ENCODE results near the gene KHDC1.
A peak's percentile ranks its signal among the peaks of the same experiment; 100 is the strongest.
"Not testable (repeated sequence)": the region's sequence is repeated elsewhere in the genome, so short reads cannot be mapped to it uniquely, and the experiment has no call there.

KHDC1 gene, protein sequence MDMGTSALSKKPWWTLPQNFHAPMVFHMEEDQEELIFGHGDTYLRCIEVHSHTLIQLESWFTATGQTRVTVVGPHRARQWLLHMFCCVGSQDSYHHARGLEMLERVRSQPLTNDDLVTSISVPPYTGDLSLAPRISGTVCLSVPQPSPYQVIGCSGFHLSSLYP

GRCh38 chr6:73262671-73263569, at the start of gene KHDC1:
Gene KHDC1 (minus strand): TSS chr6:73263196. CDS start chr6:73242517, 20,679 bp downstream.
- Histone ChIP-seq H3K4me3 (ENCODE audit: low read length in 2 of 2) (peak within 1 kb of the TSS; percentile 76 to 81), H3K36me3 (ENCODE audit: control insufficient read depth in 2 of 2, insufficient read depth in 2 of 2, low read length in 2 of 2) (no peaks in the 10 kb centered on the region), H3K27me3 (ENCODE audit: control insufficient read depth in 2 of 2, insufficient read depth in 2 of 2, low read length in 2 of 2) (no peaks in the 10 kb centered on the region), H3K9ac (ENCODE audit: low read depth in 1 of 2, low read length in 2 of 2) (peak within 1 kb of the TSS; percentile 47 to 56), H3K4me1 (ENCODE audit: control insufficient read depth in 2 of 2, insufficient read depth in 2 of 2, low read length in 2 of 2) (peaks cover 0 to 4% of the 10 kb centered on the region in 2 donors), H3K9me3 (ENCODE audit: control insufficient read depth in 2 of 2, low read length in 2 of 2) (no peaks in the 10 kb centered on the region), H3K27ac (ENCODE audit: low read depth in 2 of 2, low read length in 2 of 2) (no peak within 1 kb of the TSS)

GRCh38 chr6:73310503-73310845, 47.5 kb upstream of the KHDC1 start:
- H3K36me3 ChIP-seq (ENCODE audit: control insufficient read depth in 2 of 2, insufficient read depth in 2 of 2, low read length in 2 of 2); H3K27me3 ChIP-seq (ENCODE audit: control insufficient read depth in 2 of 2, insufficient read depth in 2 of 2, low read length in 2 of 2); H3K4me1 ChIP-seq (ENCODE audit: control insufficient read depth in 2 of 2, insufficient read depth in 2 of 2, low read length in 2 of 2); H3K9me3 ChIP-seq (ENCODE audit: control insufficient read depth in 2 of 2, low read length in 2 of 2); H3K27ac ChIP-seq (ENCODE audit: low read depth in 2 of 2, low read length in 2 of 2): not testable (repeated sequence)
- Histone ChIP-seq H3K9ac (ENCODE audit: low read depth in 1 of 2, low read length in 2 of 2) (peak overlapping the region in 1 of 2 donors; percentile 76), H3K4me3 (ENCODE audit: low read length in 2 of 2) (peak overlapping the region; percentile 71 to 92)

DNA sequence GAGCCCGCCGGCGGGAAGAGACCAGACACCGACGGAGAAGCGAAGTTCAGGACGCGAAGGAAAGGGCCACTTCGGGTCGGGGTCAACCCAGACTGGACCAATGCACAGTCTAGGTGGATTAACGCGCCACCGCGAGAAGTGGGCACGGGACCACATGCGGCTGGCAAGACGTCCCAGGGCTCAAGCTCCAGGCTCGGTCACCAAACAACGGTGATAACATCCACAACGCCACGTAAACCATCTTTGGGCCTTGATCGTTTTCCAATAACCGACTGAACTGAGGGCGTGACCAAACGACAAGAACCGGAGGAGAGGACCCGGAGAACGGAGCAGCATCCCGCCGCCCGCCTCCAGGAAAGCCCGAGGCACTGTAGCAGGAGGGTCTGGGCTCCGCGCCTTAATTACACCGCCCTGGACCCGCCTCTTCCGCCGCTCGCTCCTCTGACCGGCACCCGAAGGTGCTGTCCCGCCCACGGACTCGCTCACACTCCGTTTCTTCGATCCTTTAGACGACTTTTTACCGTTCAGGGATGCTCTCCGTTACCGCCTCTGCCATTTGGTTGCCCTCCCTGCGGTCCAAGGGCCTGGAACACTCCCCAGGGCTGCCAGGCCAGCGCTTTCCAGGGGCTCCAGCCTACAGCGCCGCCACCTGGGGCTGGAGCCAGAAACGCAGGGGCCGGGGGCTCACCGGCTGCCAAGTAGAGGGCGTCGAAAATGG, 46.9 kb upstream of the KHDC1 start:
- H3K4me1 ChIP-seq (ENCODE audit: control insufficient read depth in 2 of 2, insufficient read depth in 2 of 2, low read length in 2 of 2) = no peaks in the 10 kb centered on the region
- no peaks in the 10 kb centered on the region for H3K9me3 ChIP-seq (ENCODE audit: control insufficient read depth in 2 of 2, low read length in 2 of 2)
- H3K4me3 ChIP-seq (ENCODE audit: low read length in 2 of 2) = peak overlapping the region; percentile 71 to 92
- no peak overlapping the region for H3K27ac ChIP-seq (ENCODE audit: low read depth in 2 of 2, low read length in 2 of 2)
- peaks cover 0 to 2% of the 10 kb centered on the region in 2 donors for H3K27me3 ChIP-seq (ENCODE audit: control insufficient read depth in 2 of 2, insufficient read depth in 2 of 2, low read length in 2 of 2)
- H3K36me3 ChIP-seq (ENCODE audit: control insufficient read depth in 2 of 2, insufficient read depth in 2 of 2, low read length in 2 of 2) = no peaks in the 10 kb centered on the region
- peak overlapping the region; percentile 54 to 76 for H3K9ac ChIP-seq (ENCODE audit: low read depth in 1 of 2, low read length in 2 of 2)

DNA sequence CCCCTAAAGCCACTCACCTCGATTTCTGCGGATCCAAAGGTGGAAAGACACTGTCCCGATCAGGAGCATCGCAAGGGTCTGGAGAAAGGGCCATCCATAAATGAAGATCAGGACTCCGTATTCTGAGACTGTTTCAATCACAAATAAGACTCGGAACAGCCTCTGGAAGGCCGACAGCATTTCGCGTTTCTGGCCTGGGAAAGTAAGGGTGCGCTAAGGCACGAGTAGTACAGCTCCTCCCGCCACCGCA, 46.5 kb upstream of the KHDC1 start:
- H3K27ac ChIP-seq (ENCODE audit: low read depth in 2 of 2, low read length in 2 of 2) = no peak overlapping the region
- no peaks in the 10 kb centered on the region for H3K9me3 ChIP-seq (ENCODE audit: control insufficient read depth in 2 of 2, low read length in 2 of 2)
- H3K9ac ChIP-seq (ENCODE audit: low read depth in 1 of 2, low read length in 2 of 2) = peak overlapping the region; percentile 54 to 60
- H3K4me1 ChIP-seq (ENCODE audit: control insufficient read depth in 2 of 2, insufficient read depth in 2 of 2, low read length in 2 of 2) = no peaks in the 10 kb centered on the region
- H3K36me3 ChIP-seq (ENCODE audit: control insufficient read depth in 2 of 2, insufficient read depth in 2 of 2, low read length in 2 of 2) = no peaks in the 10 kb centered on the region
- H3K27me3 ChIP-seq (ENCODE audit: control insufficient read depth in 2 of 2, insufficient read depth in 2 of 2, low read length in 2 of 2) = no peaks in the 10 kb centered on the region
- peak overlapping the region; percentile 71 to 92 for H3K4me3 ChIP-seq (ENCODE audit: low read length in 2 of 2)

DNA sequence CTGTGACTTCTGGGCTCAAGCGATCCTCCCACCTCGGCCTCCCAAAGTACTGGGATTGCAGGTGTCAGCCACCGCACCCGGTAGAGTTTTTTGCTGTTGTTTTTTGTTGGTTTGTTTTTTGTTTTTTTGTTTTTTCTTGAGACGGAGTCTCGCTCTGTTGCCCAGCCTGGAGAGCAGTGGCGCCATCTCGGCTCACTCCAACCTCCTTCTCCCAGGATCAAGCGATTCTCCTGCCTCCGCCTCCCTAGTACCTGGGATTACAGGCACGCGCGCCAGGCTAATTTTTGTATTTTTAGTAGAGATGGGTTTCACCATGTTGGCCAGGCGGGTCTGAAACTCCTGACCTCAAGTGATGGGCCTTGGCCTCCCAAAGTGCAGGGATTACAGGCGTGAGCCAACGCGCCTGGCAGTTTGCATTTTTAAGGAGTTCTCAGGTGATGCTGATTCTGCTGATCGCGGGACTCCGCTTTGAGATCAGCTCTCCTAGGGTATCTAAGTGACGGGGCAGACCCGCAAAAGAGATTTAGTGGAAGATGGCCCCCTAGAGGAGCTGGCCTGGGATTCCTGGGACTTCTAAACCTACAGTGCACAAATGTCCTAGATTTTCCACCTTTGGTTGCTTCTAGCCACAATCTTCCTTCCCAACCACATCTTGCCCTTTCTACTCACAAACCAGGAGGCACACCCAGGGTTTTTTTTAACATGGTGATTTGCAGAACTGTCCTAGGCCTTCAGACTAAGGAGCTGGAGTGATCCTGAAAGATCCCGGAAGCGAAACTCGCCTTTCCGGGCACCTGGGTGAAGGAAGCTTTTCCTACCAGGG, 45.9 kb upstream of the KHDC1 start:
- H3K27me3 ChIP-seq (ENCODE audit: control insufficient read depth in 2 of 2, insufficient read depth in 2 of 2, low read length in 2 of 2) = no peaks in the 10 kb centered on the region
- H3K27ac ChIP-seq (ENCODE audit: low read depth in 2 of 2, low read length in 2 of 2) = no peak overlapping the region
- H3K4me3 ChIP-seq (ENCODE audit: low read length in 2 of 2) = peak overlapping the region; percentile 71 to 92
- no peaks in the 10 kb centered on the region for H3K36me3 ChIP-seq (ENCODE audit: control insufficient read depth in 2 of 2, insufficient read depth in 2 of 2, low read length in 2 of 2)
- H3K4me1 ChIP-seq (ENCODE audit: control insufficient read depth in 2 of 2, insufficient read depth in 2 of 2, low read length in 2 of 2) = no peaks in the 10 kb centered on the region
- peak overlapping the region in 1 of 2 donors; percentile 47 for H3K9ac ChIP-seq (ENCODE audit: low read depth in 1 of 2, low read length in 2 of 2)
- no peaks in the 10 kb centered on the region for H3K9me3 ChIP-seq (ENCODE audit: control insufficient read depth in 2 of 2, low read length in 2 of 2)

- H3K9me3 ChIP-seq (ENCODE audit: control insufficient read depth in 2 of 2, low read length in 2 of 2); H3K27ac ChIP-seq (ENCODE audit: low read depth in 2 of 2, low read length in 2 of 2); H3K9ac ChIP-seq (ENCODE audit: low read depth in 1 of 2, low read length in 2 of 2); H3K4me1 ChIP-seq (ENCODE audit: control insufficient read depth in 2 of 2, insufficient read depth in 2 of 2, low read length in 2 of 2); H3K27me3 ChIP-seq (ENCODE audit: control insufficient read depth in 2 of 2, insufficient read depth in 2 of 2, low read length in 2 of 2); H3K4me3 ChIP-seq (ENCODE audit: low read length in 2 of 2); H3K36me3 ChIP-seq (ENCODE audit: control insufficient read depth in 2 of 2, insufficient read depth in 2 of 2, low read length in 2 of 2): not testable (repeated sequence)
Measured at GRCh38 chr6:73303773-73304172, 40.8 kb upstream of the KHDC1 start.

GRCh38 chr6:73302339-73302738, 39.3 kb upstream of the KHDC1 start:
- no peaks in the 10 kb centered on the region for H3K9me3 ChIP-seq (ENCODE audit: control insufficient read depth in 2 of 2, low read length in 2 of 2)
- H3K4me1 ChIP-seq (ENCODE audit: control insufficient read depth in 2 of 2, insufficient read depth in 2 of 2, low read length in 2 of 2) = no peaks in the 10 kb centered on the region
- no peaks in the 10 kb centered on the region for H3K27me3 ChIP-seq (ENCODE audit: control insufficient read depth in 2 of 2, insufficient read depth in 2 of 2, low read length in 2 of 2)
- H3K9ac ChIP-seq (ENCODE audit: low read depth in 1 of 2, low read length in 2 of 2) = no peak overlapping the region
- H3K4me3 ChIP-seq (ENCODE audit: low read length in 2 of 2) = no peak overlapping the region
- no peak overlapping the region for H3K27ac ChIP-seq (ENCODE audit: low read depth in 2 of 2, low read length in 2 of 2)
- H3K36me3 ChIP-seq (ENCODE audit: control insufficient read depth in 2 of 2, insufficient read depth in 2 of 2, low read length in 2 of 2) = no peaks in the 10 kb centered on the region

- Histone ChIP-seq H3K36me3 (ENCODE audit: control insufficient read depth in 2 of 2, insufficient read depth in 2 of 2, low read length in 2 of 2) (no peaks in the 10 kb centered on the region), H3K9ac (ENCODE audit: low read depth in 1 of 2, low read length in 2 of 2) (no peak overlapping the region), H3K27ac (ENCODE audit: low read depth in 2 of 2, low read length in 2 of 2) (no peak overlapping the region), H3K4me3 (ENCODE audit: low read length in 2 of 2) (peak overlapping the region in 1 of 2 donors; percentile 55), H3K4me1 (ENCODE audit: control insufficient read depth in 2 of 2, insufficient read depth in 2 of 2, low read length in 2 of 2) (no peaks in the 10 kb centered on the region), H3K9me3 (ENCODE audit: control insufficient read depth in 2 of 2, low read length in 2 of 2) (no peaks in the 10 kb centered on the region), H3K27me3 (ENCODE audit: control insufficient read depth in 2 of 2, insufficient read depth in 2 of 2, low read length in 2 of 2) (no peaks in the 10 kb centered on the region)
Measured at GRCh38 chr6:73299151-73299971, 36.4 kb upstream of the KHDC1 start.

DNA sequence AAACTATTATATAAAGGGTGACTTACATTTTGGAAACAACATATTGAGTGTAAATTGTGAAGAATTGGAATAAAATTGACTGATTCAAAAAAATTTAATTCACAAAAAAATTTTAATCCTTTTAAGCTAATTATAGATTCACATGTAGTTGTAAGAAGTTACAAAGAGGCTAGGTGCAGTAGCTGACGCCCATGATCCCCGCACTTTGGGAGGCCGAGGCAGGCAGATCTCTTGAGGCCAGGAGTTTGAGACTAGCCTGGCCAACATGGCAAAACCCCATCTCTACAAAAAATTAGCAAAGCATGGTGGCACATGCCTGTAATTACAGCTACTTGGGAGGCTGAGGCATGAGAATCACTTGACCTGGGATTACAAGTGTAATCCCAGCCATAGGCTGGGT, 30.3 kb upstream of the KHDC1 start:
- Histone ChIP-seq H3K27me3 (ENCODE audit: control insufficient read depth in 2 of 2, insufficient read depth in 2 of 2, low read length in 2 of 2) (no peaks in the 10 kb centered on the region), H3K4me1 (ENCODE audit: control insufficient read depth in 2 of 2, insufficient read depth in 2 of 2, low read length in 2 of 2) (no peaks in the 10 kb centered on the region), H3K4me3 (ENCODE audit: low read length in 2 of 2) (no peak overlapping the region), H3K9ac (ENCODE audit: low read depth in 1 of 2, low read length in 2 of 2) (no peak overlapping the region), H3K9me3 (ENCODE audit: control insufficient read depth in 2 of 2, low read length in 2 of 2) (no peaks in the 10 kb centered on the region), H3K27ac (ENCODE audit: low read depth in 2 of 2, low read length in 2 of 2) (no peak overlapping the region), H3K36me3 (ENCODE audit: control insufficient read depth in 2 of 2, insufficient read depth in 2 of 2, low read length in 2 of 2) (no peaks in the 10 kb centered on the region)
